ENCODE measurements around the gene NOS1.

GRCh38 chr12:117214797-117215196 is 146.6 kb downstream of the NOS1 start:
- TF ChIP-seq POLR2A (IDR thresholded peaks at IDR 0.05), result no peak
- no peak for TF ChIP-seq CTCF (IDR thresholded peaks at IDR 0.05)
- TF ChIP-seq POLR2AphosphoS5 (IDR thresholded peaks at IDR 0.05; ENCODE audit: insufficient read depth in 1 of 2, low read depth in 1 of 2), result no peak
